DOHH2 (cell line): ENCODE data around the gene TFAP2A.

Experiments used
- H3F3A ChIP-seq: fragments of 200-600 bp; sonication (generic), shearing (Covaris generic); 2 replicates; pipeline ENCODE4 v1.6.0; 2016; ENCODE audit warnings: antibody characterized with exemption, mild to moderate bottlenecking; ENCODE audit not compliant: control insufficient read depth, insufficient read depth
- H3K27ac ChIP-seq: fragments of 200-600 bp; sonication (generic); 2 replicates; pipeline ENCODE4 v1.5.1; 2014; ENCODE audit warnings: low read depth, mild to moderate bottlenecking, low read length, moderate library complexity
- H3K27me3 ChIP-seq: fragments of 200-600 bp; sonication (generic); 2 replicates; pipeline ENCODE4 v1.6.1; 2014; ENCODE audit warnings: mild to moderate bottlenecking, low read length, mixed read lengths; ENCODE audit not compliant: control insufficient read depth
- H3K36me3 ChIP-seq: fragments of 200-600 bp; sonication (generic); 2 replicates; pipeline ENCODE4 v1.6.1; 2014; ENCODE audit warnings: mild to moderate bottlenecking, low read length, moderate library complexity, mixed read lengths; ENCODE audit not compliant: control insufficient read depth
- H3K4me1 ChIP-seq: fragments of 200-600 bp; sonication (generic); 2 replicates; pipeline ENCODE4 v1.6.1; 2014; ENCODE audit warnings: mild to moderate bottlenecking, low read length, mixed read lengths; ENCODE audit not compliant: control insufficient read depth
- H3K4me2 ChIP-seq: fragments of 200-600 bp; sonication (generic); 2 replicates; pipeline ENCODE4 v1.6.0; 2014; ENCODE audit warnings: mild to moderate bottlenecking, low read length, moderate library complexity
- H3K4me3 ChIP-seq: fragments of 200-600 bp; sonication (generic); 2 replicates; pipeline ENCODE4 v1.5.1; 2014; ENCODE audit warnings: mild to moderate bottlenecking, low read length, mixed read lengths
- H3K79me2 ChIP-seq: fragments of 200-600 bp; sonication (generic); 2 replicates; pipeline ENCODE4 v1.6.1; 2014; ENCODE audit warnings: mild to moderate bottlenecking, low read length, mixed read lengths; ENCODE audit not compliant: control insufficient read depth
- H3K9me2 ChIP-seq: fragments of 200-600 bp; sonication (generic); replicated peaks from 2 replicates; pipeline ENCODE4 v1.6.1; 2014; ENCODE audit warnings: mild to moderate bottlenecking, low read length, mixed read lengths; ENCODE audit not compliant: control insufficient read depth
- H3K9me3 ChIP-seq: fragments of 200-600 bp; sonication (generic); 2 replicates; pipeline ENCODE4 v1.6.1; 2014; ENCODE audit warnings: antibody characterized with exemption, low read length, mixed read lengths; ENCODE audit not compliant: control insufficient read depth, insufficient read depth
- H4K20me1 ChIP-seq: fragments of 200-600 bp; sonication (generic); 2 replicates; pipeline ENCODE4 v1.6.0; 2014; ENCODE audit warnings: low read depth, mild to moderate bottlenecking, antibody characterized with exemption, low read length, moderate library complexity; ENCODE audit not compliant: control insufficient read depth, insufficient read depth
- CTCF ChIP-seq: fragments of 200-600 bp; sonication (generic); IDR thresholded peaks from one replicate; pipeline ENCODE4 v1.5.1; 2014; ENCODE audit warnings: antibody characterized with exemption, mild to moderate bottlenecking, low read depth, low read length; ENCODE audit not compliant: poor library complexity, severe bottlenecking
- EZH2phosphoT487 ChIP-seq: fragments of 200-600 bp; sonication (generic); IDR thresholded peaks from 2 replicates; pipeline ENCODE4 v1.6.1; 2017; ENCODE audit warnings: borderline replicate concordance, mild to moderate bottlenecking, antibody characterized with exemption, low read length, moderate library complexity, mixed read lengths

TFAP2A gene

GRCh38 chr6:10407674-10408054 is 7.2 kb downstream of the TFAP2A start:
- Histone ChIP-seq H3K79me2 (peaks cover 14% of the 10 kb centered on the region), H3K27me3 (peaks cover 15% of the 10 kb centered on the region), H3K4me2 (no peak overlapping the region), H3K36me3 (peaks cover 7% of the 10 kb centered on the region), H4K20me1 (no peaks in the 10 kb centered on the region), H3K9me2 (no peaks in the 10 kb centered on the region), H3K27ac (no peak overlapping the region), H3K9me3 (no peaks in the 10 kb centered on the region), H3K4me1 (peaks cover 54% of the 10 kb centered on the region), H3F3A (peaks cover 11% of the 10 kb centered on the region), H3K4me3 (no peak overlapping the region)
- TF ChIP-seq EZH2phosphoT487 = no peak
- TF ChIP-seq CTCF = no peak

GRCh38 chr6:10407018-10407673 is 7.7 kb downstream of the TFAP2A start:
- Histone ChIP-seq H3K9me3 (no peaks in the 10 kb centered on the region), H3K4me2 (no peak overlapping the region), H3K4me1 (peaks cover 54% of the 10 kb centered on the region), H3K27me3 (peaks cover 14% of the 10 kb centered on the region), H3K4me3 (no peak overlapping the region), H3K27ac (no peak overlapping the region), H3K9me2 (no peaks in the 10 kb centered on the region), H4K20me1 (no peaks in the 10 kb centered on the region), H3F3A (peaks cover 11% of the 10 kb centered on the region), H3K79me2 (peaks cover 14% of the 10 kb centered on the region), H3K36me3 (peaks cover 7% of the 10 kb centered on the region)
- TF ChIP-seq EZH2phosphoT487 = no peak
- TF ChIP-seq CTCF = no peak

- Histone ChIP-seq H3K4me2 (no peak overlapping the region), H3K27ac (no peak overlapping the region), H3K9me3 (no peaks in the 10 kb centered on the region), H3K79me2 (peaks cover 14% of the 10 kb centered on the region), H4K20me1 (no peaks in the 10 kb centered on the region), H3K4me3 (no peak overlapping the region), H3K9me2 (no peaks in the 10 kb centered on the region), H3K27me3 (peaks cover 8% of the 10 kb centered on the region), H3F3A (peaks cover 11% of the 10 kb centered on the region), H3K36me3 (peaks cover 7% of the 10 kb centered on the region), H3K4me1 (peaks cover 49% of the 10 kb centered on the region)
- TF ChIP-seq EZH2phosphoT487 (no peak), CTCF (no peak)
Measured at GRCh38 chr6:10406556-10406955, 8.3 kb downstream of the TFAP2A start.
